Measurements from ENCODE around the gene POR.

DNA sequence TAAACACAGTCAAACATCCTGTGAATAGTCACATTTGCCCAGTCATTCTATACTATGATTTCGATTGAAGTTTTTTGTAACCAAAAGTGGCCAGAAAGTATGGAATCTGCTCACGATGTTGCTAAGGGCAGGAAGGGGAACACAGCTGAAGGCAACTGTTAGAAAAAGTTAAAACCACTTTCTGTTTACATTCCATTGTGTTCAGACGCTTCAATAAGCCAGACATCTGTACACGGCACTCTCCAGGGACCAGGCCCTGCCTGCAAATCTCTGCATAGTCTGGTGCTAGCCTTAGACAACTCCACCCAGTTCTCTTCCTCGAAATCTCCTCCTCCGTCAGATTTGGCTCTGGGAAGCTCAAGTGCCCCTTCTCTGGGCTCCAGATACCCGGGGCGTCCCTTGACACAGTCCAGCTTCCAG, 96.5 kb downstream of the POR start:
- TF ChIP-seq, protein P1, sequence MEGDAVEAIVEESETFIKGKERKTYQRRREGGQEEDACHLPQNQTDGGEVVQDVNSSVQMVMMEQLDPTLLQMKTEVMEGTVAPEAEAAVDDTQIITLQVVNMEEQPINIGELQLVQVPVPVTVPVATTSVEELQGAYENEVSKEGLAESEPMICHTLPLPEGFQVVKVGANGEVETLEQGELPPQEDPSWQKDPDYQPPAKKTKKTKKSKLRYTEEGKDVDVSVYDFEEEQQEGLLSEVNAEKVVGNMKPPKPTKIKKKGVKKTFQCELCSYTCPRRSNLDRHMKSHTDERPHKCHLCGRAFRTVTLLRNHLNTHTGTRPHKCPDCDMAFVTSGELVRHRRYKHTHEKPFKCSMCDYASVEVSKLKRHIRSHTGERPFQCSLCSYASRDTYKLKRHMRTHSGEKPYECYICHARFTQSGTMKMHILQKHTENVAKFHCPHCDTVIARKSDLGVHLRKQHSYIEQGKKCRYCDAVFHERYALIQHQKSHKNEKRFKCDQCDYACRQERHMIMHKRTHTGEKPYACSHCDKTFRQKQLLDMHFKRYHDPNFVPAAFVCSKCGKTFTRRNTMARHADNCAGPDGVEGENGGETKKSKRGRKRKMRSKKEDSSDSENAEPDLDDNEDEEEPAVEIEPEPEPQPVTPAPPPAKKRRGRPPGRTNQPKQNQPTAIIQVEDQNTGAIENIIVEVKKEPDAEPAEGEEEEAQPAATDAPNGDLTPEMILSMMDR (IDR thresholded peaks at IDR 0.05; ENCODE audit: low read depth, low read length): no peak
- TF ChIP-seq EZH2phosphoT487 (IDR thresholded peaks at IDR 0.05; ENCODE audit: low read depth): no peak
